ENCODE measurements around the gene IWS1.
"Not testable (repeated sequence)": the region's sequence is repeated elsewhere in the genome, so short reads cannot be mapped to it uniquely, and the experiment has no call there.

Gene IWS1

GRCh38 chr2:127527001-127527804, 914 bp upstream of the IWS1 start:
- Histone ChIP-seq H3K27me3 (ENCODE audit: control insufficient read depth, insufficient read depth, low read length) (no peaks in the 10 kb centered on the region), H3K9me3 (ENCODE audit: control insufficient read depth, insufficient read depth, low read depth, low read length) (peaks cover 9% of the 10 kb centered on the region), H3K27ac (ENCODE audit: low read depth, low read length) (peak overlapping the region; percentile 92), H3K4me1 (ENCODE audit: control insufficient read depth, insufficient read depth, low read length) (peaks cover 15% of the 10 kb centered on the region), H3K4me3 (ENCODE audit: low read depth, low read length) (peak overlapping the region; percentile 95), H3K36me3 (ENCODE audit: control insufficient read depth, insufficient read depth, low read length) (peaks cover 18% of the 10 kb centered on the region), H3K9ac (ENCODE audit: low read length) (peak overlapping the region; percentile 96)

- peaks cover 9% of the 10 kb centered on the region for H3K9me3 ChIP-seq (ENCODE audit: control insufficient read depth, insufficient read depth, low read depth, low read length)
- peak overlapping the region; percentile 95 for H3K4me3 ChIP-seq (ENCODE audit: low read depth, low read length)
- no peaks in the 10 kb centered on the region for H3K27me3 ChIP-seq (ENCODE audit: control insufficient read depth, insufficient read depth, low read length)
- H3K36me3 ChIP-seq (ENCODE audit: control insufficient read depth, insufficient read depth, low read length), result peaks cover 30% of the 10 kb centered on the region
- peaks cover 15% of the 10 kb centered on the region for H3K4me1 ChIP-seq (ENCODE audit: control insufficient read depth, insufficient read depth, low read length)
- H3K27ac ChIP-seq (ENCODE audit: low read depth, low read length), result peak overlapping the region; percentile 92
- H3K9ac ChIP-seq (ENCODE audit: low read length), result peak overlapping the region; percentile 96
Measured at GRCh38 chr2:127525691-127526131, 578 bp downstream of the IWS1 start.

GRCh38 chr2:127524198-127524834, 2.0 kb downstream of the IWS1 start:
- peaks cover 15% of the 10 kb centered on the region for H3K4me1 ChIP-seq (ENCODE audit: control insufficient read depth, insufficient read depth, low read length)
- peaks cover 43% of the 10 kb centered on the region for H3K36me3 ChIP-seq (ENCODE audit: control insufficient read depth, insufficient read depth, low read length)
- not testable (repeated sequence) for H3K4me3 ChIP-seq (ENCODE audit: low read depth, low read length); H3K9ac ChIP-seq (ENCODE audit: low read length); H3K27ac ChIP-seq (ENCODE audit: low read depth, low read length); H3K27me3 ChIP-seq (ENCODE audit: control insufficient read depth, insufficient read depth, low read length); H3K9me3 ChIP-seq (ENCODE audit: control insufficient read depth, insufficient read depth, low read depth, low read length)

- H3K9ac ChIP-seq (ENCODE audit: low read length), result no peak overlapping the region
- no peaks in the 10 kb centered on the region for H3K9me3 ChIP-seq (ENCODE audit: control insufficient read depth, insufficient read depth, low read depth, low read length)
- no peak overlapping the region for H3K27ac ChIP-seq (ENCODE audit: low read depth, low read length)
- peaks cover 14% of the 10 kb centered on the region for H3K4me1 ChIP-seq (ENCODE audit: control insufficient read depth, insufficient read depth, low read length)
- H3K36me3 ChIP-seq (ENCODE audit: control insufficient read depth, insufficient read depth, low read length), result peaks cover 50% of the 10 kb centered on the region
- no peaks in the 10 kb centered on the region for H3K27me3 ChIP-seq (ENCODE audit: control insufficient read depth, insufficient read depth, low read length)
- H3K4me3 ChIP-seq (ENCODE audit: low read depth, low read length), result no peak overlapping the region
Measured at GRCh38 chr2:127523269-127523939, 2.9 kb downstream of the IWS1 start.

GRCh38 chr2:127520424-127520823, 5.9 kb downstream of the IWS1 start:
- Histone ChIP-seq H3K9ac (ENCODE audit: low read length) (no peak overlapping the region), H3K4me1 (ENCODE audit: control insufficient read depth, insufficient read depth, low read length) (peaks cover 12% of the 10 kb centered on the region), H3K36me3 (ENCODE audit: control insufficient read depth, insufficient read depth, low read length) (peaks cover 76% of the 10 kb centered on the region), H3K27me3 (ENCODE audit: control insufficient read depth, insufficient read depth, low read length) (no peaks in the 10 kb centered on the region), H3K4me3 (ENCODE audit: low read depth, low read length) (no peak overlapping the region), H3K9me3 (ENCODE audit: control insufficient read depth, insufficient read depth, low read depth, low read length) (no peaks in the 10 kb centered on the region), H3K27ac (ENCODE audit: low read depth, low read length) (no peak overlapping the region)

- peaks cover 32% of the 10 kb centered on the region for H3K4me1 ChIP-seq (ENCODE audit: control insufficient read depth, insufficient read depth, low read length)
- no peak overlapping the region for H3K9ac ChIP-seq (ENCODE audit: low read length)
- no peak overlapping the region for H3K4me3 ChIP-seq (ENCODE audit: low read depth, low read length)
- no peaks in the 10 kb centered on the region for H3K9me3 ChIP-seq (ENCODE audit: control insufficient read depth, insufficient read depth, low read depth, low read length)
- no peak overlapping the region for H3K27ac ChIP-seq (ENCODE audit: low read depth, low read length)
- no peaks in the 10 kb centered on the region for H3K27me3 ChIP-seq (ENCODE audit: control insufficient read depth, insufficient read depth, low read length)
- peaks cover 78% of the 10 kb centered on the region for H3K36me3 ChIP-seq (ENCODE audit: control insufficient read depth, insufficient read depth, low read length)
Measured at GRCh38 chr2:127517465-127517864, 8.8 kb downstream of the IWS1 start.

GRCh38 chr2:127516041-127516762, 10.1 kb downstream of the IWS1 start:
- H3K27me3 ChIP-seq (ENCODE audit: control insufficient read depth, insufficient read depth, low read length), result no peaks in the 10 kb centered on the region
- no peak overlapping the region for H3K4me3 ChIP-seq (ENCODE audit: low read depth, low read length)
- peaks cover 34% of the 10 kb centered on the region for H3K4me1 ChIP-seq (ENCODE audit: control insufficient read depth, insufficient read depth, low read length)
- H3K27ac ChIP-seq (ENCODE audit: low read depth, low read length), result no peak overlapping the region
- no peaks in the 10 kb centered on the region for H3K9me3 ChIP-seq (ENCODE audit: control insufficient read depth, insufficient read depth, low read depth, low read length)
- H3K36me3 ChIP-seq (ENCODE audit: control insufficient read depth, insufficient read depth, low read length), result peaks cover 71% of the 10 kb centered on the region
- H3K9ac ChIP-seq (ENCODE audit: low read length), result no peak overlapping the region

GRCh38 chr2:127515383-127515915, 10.8 kb downstream of the IWS1 start:
- Histone ChIP-seq H3K27me3 (ENCODE audit: control insufficient read depth, insufficient read depth, low read length) (no peaks in the 10 kb centered on the region), H3K4me1 (ENCODE audit: control insufficient read depth, insufficient read depth, low read length) (peaks cover 34% of the 10 kb centered on the region), H3K27ac (ENCODE audit: low read depth, low read length) (no peak overlapping the region), H3K9me3 (ENCODE audit: control insufficient read depth, insufficient read depth, low read depth, low read length) (no peaks in the 10 kb centered on the region), H3K9ac (ENCODE audit: low read length) (no peak overlapping the region), H3K4me3 (ENCODE audit: low read depth, low read length) (no peak overlapping the region), H3K36me3 (ENCODE audit: control insufficient read depth, insufficient read depth, low read length) (peaks cover 70% of the 10 kb centered on the region)

- Histone ChIP-seq H3K27me3 (ENCODE audit: control insufficient read depth, insufficient read depth, low read length) (no peaks in the 10 kb centered on the region), H3K36me3 (ENCODE audit: control insufficient read depth, insufficient read depth, low read length) (peaks cover 61% of the 10 kb centered on the region), H3K9ac (ENCODE audit: low read length) (no peak overlapping the region), H3K4me3 (ENCODE audit: low read depth, low read length) (no peak overlapping the region), H3K4me1 (ENCODE audit: control insufficient read depth, insufficient read depth, low read length) (peaks cover 34% of the 10 kb centered on the region), H3K9me3 (ENCODE audit: control insufficient read depth, insufficient read depth, low read depth, low read length) (no peaks in the 10 kb centered on the region), H3K27ac (ENCODE audit: low read depth, low read length) (no peak overlapping the region)
Measured at GRCh38 chr2:127514485-127514884, 11.8 kb downstream of the IWS1 start.

GRCh38 chr2:127514076-127514475, 12.2 kb downstream of the IWS1 start:
- H3K27me3 ChIP-seq (ENCODE audit: control insufficient read depth, insufficient read depth, low read length), result no peaks in the 10 kb centered on the region
- peaks cover 58% of the 10 kb centered on the region for H3K36me3 ChIP-seq (ENCODE audit: control insufficient read depth, insufficient read depth, low read length)
- no peak overlapping the region for H3K27ac ChIP-seq (ENCODE audit: low read depth, low read length)
- H3K4me3 ChIP-seq (ENCODE audit: low read depth, low read length), result no peak overlapping the region; the same call in 1 of the 2 replicates
- no peak overlapping the region for H3K9ac ChIP-seq (ENCODE audit: low read length)
- H3K9me3 ChIP-seq (ENCODE audit: control insufficient read depth, insufficient read depth, low read depth, low read length), result no peaks in the 10 kb centered on the region
- H3K4me1 ChIP-seq (ENCODE audit: control insufficient read depth, insufficient read depth, low read length), result peaks cover 34% of the 10 kb centered on the region
